ELR (cell line): ENCODE results near the gene CPA4.
A peak's percentile ranks its signal among the peaks of the same experiment; 100 is the strongest.

Source experiments
- DNase-seq: peaks from one replicate; pipeline ENCODE4 v3.0.0-alpha.2; 2015; ENCODE audit warnings: low read depth

Gene CPA4

DNA sequence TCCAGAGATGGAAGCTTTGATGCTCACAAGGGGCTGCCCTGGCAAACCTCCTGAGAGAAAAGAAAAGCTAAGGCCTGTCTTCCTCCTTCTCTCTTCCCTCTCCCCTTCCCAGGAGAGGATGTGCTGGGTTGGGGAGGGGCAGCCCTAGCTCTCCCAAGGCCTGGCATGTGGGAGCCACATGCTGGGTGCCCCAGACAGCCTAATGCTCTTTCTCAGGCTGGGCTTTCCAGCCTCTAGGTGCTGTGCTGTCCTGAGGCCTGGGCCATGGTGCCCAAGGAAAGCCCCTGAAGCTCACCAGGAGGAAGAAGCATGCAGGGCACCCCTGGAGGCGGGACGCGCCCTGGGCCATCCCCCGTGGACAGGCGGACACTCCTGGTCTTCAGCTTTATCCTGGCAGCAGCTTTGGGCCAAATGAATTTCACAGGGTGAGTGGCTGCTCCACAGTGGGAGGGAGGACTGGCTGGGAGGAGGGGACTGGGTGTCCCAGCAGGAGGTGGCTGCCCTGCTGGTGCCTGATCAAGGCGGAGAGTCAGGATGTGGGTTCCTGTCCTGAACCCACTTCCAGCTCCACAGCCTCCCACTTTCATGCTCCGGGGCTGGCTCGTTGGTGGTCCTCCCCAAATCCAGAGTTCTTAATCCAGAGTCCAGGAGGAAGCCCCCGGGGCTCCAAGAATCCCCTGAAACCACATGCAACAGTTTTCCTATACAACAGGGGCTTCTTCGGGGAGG lies 53.4 kb downstream of the CPA4 start:
- no peak for DNase-seq

DNA sequence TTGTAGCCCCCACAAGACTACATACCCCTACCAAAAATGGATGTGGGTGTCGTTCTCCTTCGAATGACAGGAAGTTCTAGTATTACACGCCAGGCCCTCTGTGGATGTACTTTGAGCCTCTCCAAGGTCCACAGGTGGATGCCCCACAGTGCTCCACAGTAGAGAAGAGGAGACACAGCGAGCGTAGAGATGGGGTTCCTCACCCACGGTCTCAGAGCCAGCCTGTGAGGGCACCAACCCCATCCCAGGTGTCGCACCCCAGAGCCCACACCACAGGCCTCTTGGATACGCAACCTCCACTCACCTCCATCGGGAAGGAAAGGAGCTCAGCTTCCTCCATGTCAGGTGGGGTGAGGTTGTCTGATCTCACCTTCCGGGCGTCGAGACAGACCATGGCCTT lies 54.0 kb downstream of the CPA4 start:
- DNase-seq, result no peak

DNA sequence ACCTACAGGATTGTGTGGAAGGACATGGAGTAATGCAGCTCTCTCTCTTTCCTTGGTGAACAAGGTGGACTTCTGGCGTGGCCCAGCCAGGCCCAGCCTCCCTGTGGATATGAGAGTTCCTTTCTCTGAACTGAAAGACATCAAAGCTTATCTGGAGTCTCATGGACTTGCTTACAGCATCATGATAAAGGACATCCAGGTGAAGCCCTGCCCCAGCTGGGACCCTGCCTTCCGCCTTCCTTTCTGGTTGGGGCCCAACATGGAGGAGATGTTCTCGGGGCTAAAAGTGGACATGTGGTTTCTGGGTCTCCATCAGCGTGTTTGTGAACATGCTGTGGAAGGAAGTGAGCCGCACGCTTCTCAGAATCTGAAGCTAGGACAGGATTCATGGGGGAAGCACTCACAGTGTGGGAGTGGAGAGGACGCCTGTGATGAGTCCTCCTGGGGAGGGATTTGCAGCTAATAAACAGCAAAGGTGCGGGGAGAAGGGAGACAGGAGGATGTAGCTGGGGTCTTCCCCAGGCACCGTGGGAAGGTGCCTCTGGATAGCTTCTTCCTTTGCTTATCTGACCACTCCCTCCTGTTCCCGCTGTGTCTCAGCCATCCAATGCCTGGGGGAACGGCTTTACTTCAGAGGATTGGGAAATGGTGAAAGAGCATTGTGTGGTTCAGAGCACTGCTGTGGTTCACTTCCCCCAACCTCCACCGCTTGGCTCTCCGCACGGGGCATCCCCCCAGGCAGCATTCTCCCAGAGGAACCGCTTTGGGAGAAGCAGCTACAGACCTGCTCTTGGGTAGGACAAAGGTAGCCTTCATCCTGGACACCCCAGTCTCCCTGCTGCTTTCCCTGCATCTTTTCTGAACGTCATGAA lies 57.2 kb downstream of the CPA4 start:
- DNase-seq, result no peak

GRCh38 chr7:130350945-130351790 lies 58.2 kb downstream of the CPA4 start:
- DNase-seq, result no peak

DNA sequence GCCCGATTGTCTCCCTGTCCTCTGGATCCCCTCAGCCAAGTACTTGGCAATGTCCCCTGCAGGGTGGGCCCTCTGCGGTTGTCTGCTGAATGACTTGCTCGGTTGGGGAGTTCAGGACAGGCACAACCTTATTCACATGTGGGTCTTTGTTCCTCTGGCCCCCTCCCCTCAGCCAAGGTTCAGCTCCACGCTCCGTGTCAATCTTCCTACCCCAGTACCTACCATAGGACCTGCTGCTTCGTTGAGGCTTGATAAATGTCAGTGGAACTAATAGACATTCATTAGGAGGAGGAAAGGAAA lies 58.8 kb downstream of the CPA4 start:
- no peak for DNase-seq

DNA sequence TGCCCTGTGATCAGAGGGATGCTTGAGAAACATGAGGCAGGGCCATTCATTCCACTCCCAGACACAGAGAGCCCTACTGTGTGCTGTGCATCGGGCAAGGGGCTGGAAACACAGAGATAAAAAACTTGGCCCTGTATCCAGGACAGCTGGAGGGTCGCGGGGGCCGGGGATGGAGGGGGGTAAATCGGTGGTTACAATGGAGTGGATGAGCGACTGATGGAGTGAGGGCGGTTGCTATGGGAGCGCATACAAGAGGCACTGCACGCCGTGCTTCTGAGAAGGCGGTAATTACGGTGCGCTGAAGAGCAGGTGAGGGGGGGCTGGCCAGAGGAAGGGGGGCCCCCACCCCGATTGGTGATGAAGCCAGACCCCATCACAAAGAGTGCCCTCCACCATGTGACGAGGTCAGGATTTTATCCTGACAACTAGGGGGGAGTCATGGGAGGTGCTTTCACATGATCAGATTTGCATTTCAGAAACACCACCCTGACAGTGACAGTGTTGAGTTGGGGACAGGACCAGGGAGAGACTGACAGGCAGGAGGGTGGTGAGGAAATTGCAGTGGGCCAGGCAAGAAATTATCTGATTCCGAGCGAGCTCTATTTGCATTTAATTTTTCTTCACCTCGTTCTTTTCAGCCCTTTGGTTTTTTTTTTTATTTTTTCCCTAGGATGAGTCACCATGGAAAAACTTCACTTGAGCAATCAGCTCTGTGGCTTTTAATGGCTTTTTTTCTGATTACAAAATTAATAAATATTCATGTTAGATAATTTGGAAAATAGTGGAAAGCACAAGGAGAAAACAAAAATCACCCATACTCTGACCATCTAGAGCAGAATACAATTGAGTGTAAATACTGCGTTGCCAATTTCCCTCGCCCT lies 59.5 kb downstream of the CPA4 start:
- DNase-seq, result peak; percentile 72

GRCh38 chr7:130353196-130353595 lies 60.2 kb downstream of the CPA4 start:
- DNase-seq, result no peak

DNA sequence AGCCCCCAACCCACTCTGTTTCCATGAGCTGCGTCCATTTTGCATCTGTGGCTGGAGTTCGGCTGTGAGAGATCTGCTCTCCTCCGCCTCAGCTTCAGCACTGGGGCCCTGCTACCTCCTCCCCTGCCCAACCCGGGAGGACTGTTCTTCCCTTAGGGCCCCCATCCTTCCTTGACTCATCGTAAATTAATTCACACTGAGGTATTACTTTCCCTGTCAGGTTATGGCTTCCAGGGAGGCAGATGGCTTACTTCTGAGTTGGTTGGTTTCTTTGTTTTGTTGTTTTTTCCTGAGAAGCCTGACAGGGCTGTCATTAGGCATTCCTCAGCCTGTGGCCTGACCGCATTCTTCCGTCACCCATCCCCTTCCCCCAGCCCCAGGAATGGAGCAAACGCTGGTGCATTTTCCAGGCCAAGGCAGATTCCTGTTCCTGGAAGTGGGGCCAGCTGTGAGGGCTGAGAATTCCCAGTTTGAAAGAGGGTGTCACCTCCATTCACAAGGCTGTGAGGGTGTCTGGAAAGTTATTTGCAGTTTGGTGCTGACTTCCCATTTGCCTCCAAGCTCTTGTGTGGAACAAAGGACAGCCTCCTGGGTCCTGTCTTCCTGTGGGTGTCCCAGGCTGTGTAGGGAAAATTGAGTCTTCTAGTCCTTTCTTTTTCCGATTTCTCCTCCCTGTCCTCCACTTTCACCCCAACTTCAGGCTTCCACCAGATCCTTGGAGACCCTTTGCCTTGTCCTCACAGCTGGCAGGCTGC lies 63.3 kb downstream of the CPA4 start:
- peak; percentile 98 for DNase-seq

DNA sequence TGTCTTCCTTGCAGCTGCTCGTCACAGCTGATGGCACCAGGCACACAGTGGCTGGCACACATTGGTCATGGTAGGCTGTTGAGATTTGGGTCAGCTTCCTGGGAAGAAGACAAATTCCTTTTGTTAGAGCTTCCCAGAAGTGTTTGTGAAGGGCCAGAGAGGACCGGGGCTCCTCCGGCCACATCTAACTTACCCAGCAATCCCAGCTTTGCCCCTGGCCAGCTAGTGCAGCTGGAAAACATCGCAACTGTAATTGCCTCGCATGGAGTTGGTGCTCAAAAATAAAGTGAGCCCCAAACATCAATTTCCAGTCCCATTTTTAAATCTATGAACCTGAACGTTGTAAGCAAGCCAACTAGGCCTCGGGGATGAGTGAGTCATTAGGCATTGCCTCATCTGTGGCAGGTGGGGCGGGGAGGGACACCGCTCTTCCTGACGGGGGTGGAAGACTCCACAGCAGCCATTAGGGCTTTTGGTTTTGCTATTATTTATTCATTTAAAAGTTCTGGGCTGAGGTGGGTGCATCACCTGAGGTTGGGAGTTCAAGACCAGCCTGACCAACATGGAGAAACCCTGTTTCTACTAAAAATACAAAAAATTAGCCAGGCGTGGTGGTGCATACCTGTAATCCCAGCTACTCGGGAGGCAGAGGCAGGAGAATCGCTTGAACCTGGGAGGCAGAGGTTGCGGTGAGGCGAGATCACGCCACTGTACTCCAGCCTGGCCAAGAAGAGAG lies 64.1 kb downstream of the CPA4 start:
- DNase-seq, result peak; percentile 91

DNA sequence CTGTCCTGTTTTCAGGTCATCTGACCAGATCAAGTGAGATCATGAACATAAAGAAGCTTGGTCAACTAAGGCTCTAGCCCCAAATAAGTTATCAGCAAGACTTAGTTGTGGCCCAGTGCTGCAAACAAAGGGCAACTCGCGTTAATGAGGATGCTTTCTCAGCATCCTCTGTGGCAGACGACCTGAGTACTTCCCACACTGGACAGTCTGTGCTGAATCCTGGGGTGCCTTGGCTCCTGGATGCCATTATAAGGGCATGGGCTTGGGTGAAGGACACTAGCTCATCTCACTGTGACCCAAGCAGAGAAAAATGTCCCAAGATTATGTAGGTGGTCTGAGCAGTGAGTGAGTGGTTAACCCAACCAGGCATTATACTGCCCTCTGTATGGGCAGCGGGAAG lies 65.5 kb downstream of the CPA4 start:
- no peak for DNase-seq

DNA sequence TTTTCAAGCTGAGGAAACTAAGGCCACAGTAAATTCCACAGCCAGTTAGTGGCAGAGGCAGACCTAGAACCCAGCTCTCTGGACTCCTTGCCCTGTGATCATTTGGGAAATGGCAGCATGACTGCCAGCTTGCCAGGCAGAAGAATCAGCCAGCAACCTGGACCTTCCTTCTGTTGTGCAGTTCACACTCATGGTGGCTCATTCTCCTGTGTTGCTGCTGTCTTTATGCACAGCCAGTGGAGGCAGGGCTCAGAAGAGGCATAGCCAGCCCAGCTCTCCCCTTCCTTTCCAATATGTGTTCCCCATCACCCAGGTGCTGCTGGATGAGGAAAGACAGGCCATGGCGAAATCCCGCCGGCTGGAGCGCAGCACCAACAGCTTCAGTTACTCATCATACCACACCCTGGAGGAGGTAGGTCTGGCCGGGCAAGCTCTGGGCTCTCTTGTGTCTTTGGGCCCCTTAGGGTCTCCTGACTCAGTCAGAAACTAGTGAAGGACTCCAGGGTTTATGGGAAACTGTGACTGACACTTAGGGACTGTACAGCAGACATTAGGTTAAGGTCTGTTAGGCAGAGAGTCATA lies 66.4 kb downstream of the CPA4 start:
- no peak for DNase-seq

GRCh38 chr7:130360518-130360917 lies 67.6 kb downstream of the CPA4 start:
- no peak for DNase-seq

DNA sequence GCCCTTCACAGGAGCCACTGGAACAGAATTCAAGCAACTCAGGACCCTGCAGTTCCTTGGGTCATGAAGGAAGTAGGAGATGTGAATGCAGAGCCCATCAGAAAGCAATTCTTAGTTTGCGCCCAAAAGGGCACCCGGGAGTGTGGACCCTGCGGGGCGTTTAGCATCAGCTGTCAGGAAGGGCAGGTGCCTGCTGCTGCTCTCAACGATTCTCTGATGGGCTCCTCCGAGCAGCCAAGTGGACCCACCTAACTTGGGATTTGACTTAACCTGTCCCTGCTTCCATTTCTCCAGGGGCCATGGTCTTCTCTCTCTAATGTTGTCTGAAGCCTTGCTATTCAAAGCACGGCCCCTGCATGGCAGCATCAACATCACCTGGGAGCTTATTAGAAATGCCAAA lies 68.7 kb downstream of the CPA4 start:
- DNase-seq, result no peak

DNA sequence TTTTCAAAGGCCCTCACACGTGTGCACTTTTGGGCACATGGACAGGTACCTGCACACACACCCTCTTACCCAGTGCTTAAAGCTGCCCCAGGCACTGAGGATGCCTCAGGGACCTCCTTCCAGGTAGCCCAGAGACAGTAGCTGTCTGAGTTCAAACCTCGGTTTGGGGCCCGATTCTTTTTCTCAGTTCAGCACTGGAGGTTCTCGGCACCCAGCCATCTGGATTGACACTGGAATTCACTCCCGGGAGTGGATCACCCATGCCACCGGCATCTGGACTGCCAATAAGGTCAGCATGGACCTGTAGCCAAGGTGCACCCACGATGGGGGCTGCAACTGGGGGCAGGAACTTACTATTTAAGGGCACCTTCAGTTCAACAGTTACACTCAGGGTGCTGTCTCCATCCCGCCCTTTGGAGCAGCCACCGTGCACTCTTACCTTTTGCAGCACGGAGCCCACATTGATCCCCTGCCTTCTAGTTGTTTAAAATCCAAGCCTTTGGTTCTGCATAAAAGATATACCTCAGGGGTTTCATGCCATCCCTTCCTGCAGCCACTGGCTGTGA lies 69.4 kb downstream of the CPA4 start:
- DNase-seq, result no peak

GRCh38 chr7:130363026-130363847 lies 70.3 kb downstream of the CPA4 start:
- peak; percentile 98 for DNase-seq

- no peak for DNase-seq
Measured at GRCh38 chr7:130364451-130364850, 71.5 kb downstream of the CPA4 start.

DNA sequence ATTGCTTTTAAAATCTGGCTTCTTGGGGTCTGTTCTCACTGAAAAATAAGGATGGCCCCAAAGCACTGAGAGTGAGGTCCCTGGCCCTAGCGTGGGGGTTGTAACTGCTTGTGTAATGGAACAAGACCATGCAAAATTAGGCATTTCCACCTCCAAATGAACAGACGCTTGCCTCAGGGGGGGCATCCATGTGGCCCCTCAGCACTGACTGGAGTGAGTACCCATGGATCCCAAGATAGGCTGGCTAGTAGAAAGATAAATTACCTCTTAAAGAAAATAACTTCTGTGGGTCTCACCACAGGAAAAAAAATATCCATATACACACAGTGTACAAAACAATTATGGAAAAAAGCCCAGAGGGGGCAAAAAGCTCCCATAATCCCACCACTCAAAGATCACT lies 72.1 kb downstream of the CPA4 start:
- DNase-seq, result no peak
